ENCODE data around the gene SPRY1. TPM values are rescaled to one million over a fixed set of nuclear protein-coding genes. Genes with fewer than 3 reads are reported as not detected.
A peak's percentile ranks its signal among the peaks of the same experiment; 100 is the strongest.

The SPRY1 gene
- total and polyA plus RNA-seq, 2 of the 8 experiments (the other 6 are each of a cell fraction or from before 2014, with no cell fraction given), result 11.7 to 56.2 TPM

DNA sequence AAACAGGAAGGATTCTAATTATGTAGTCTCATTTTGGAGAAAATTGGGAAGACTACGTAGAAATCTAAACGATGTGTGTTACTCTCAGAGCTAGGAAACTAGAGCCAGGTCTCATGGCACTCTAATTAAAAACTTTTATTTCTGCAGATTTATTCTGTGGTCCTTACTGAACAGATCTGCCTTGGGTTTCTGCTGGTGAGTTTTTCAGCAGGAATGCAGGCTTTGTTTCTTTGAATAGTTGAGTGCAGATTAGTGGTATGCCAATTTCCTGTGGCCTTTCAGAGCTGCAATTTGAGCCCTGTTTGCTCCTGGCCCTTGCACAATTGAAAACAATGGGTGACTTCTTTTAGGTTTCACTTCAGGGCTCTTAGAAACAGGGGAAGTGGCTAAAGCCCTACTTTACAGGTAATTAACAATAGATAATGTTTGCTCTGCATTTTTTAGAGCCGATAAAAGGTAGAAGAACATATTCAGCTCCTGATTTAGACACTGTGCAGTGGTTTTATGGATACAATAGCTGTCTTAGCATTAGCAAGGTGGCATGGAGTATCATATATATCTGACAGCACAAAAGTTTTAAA, 21.8 kb downstream of the SPRY1 start:
- Histone ChIP-seq H2BK12ac (ENCODE audit: low read depth, low read length) (no peak overlapping the region; the same call in 1 of the 2 replicates), H3K27ac (ENCODE audit: low read depth, low read length) (peak overlapping the region; percentile 61; the same call in 1 of the 2 replicates), H2BK15ac (ENCODE audit: low read length) (no peak overlapping the region), H3K79me2 (ENCODE audit: control insufficient read depth in 1 of 2, insufficient read depth in 2 of 2, low read length in 2 of 2) (no peaks in the 10 kb centered on the region), H3K23ac (ENCODE audit: insufficient read length) (no peak overlapping the region), H3K9ac (replicated peaks in 1 of 4; ENCODE audit: extremely low read depth in 1 of 4, low read depth in 3 of 4, low read length in 3 of 4) (no peak overlapping the region), H3K56ac (replicated peaks; ENCODE audit: insufficient read length, low read depth, low read length) (peak overlapping the region; percentile 43), H3K4me3 (ENCODE audit: extremely low read depth in 1 of 4, insufficient read depth in 2 of 4, low read depth in 3 of 4, low read length in 4 of 4) (peak overlapping the region in 1 of 4 experiments; percentile 39; a peak in 1 of 8 replicates), H3K14ac (ENCODE audit: insufficient read length) (no peak overlapping the region), H3K18ac (ENCODE audit: extremely low read depth, low read length) (peak overlapping the region; percentile 62), H4K20me1 (replicated peaks in 1 of 2; ENCODE audit: control insufficient read depth in 1 of 2, insufficient read depth in 2 of 2, low read length in 2 of 2) (no peaks in the 10 kb centered on the region), H3K4me2 (ENCODE audit: insufficient read depth in 1 of 2, low read depth in 2 of 2, low read length in 2 of 2) (peak overlapping the region; percentile 26 to 54), H4K5ac (ENCODE audit: insufficient read length, low read depth, low read length) (peak overlapping the region; percentile 76), H4K8ac (ENCODE audit: extremely low read depth, insufficient read depth, low read length) (no peak overlapping the region), H3K27me3 (replicated peaks in 1 of 4; ENCODE audit: control insufficient read depth in 3 of 4, extremely low read depth in 1 of 4, insufficient read depth in 3 of 4, low read length in 3 of 4) (no peaks in the 10 kb centered on the region), H3K9me3 (ENCODE audit: insufficient read depth in 2 of 2, low read depth in 1 of 2, low read length in 1 of 2) (no peaks in the 10 kb centered on the region), H2BK120ac (replicated peaks; ENCODE audit: low read depth, low read length) (peak overlapping the region; percentile 96), H3K4ac (replicated peaks; ENCODE audit: insufficient read length, low read depth, low read length) (peak overlapping the region; percentile 63), H3K36me3 (ENCODE audit: control insufficient read depth in 2 of 4, insufficient read depth in 4 of 4, low read length in 3 of 4) (no peaks in the 10 kb centered on the region), H2BK5ac (ENCODE audit: low read depth, low read length) (peak overlapping the region; percentile 69; the same call in 1 of the 2 replicates), H3K23me2 (ENCODE audit: low read depth, low read length) (no peaks in the 10 kb centered on the region), H2BK20ac (ENCODE audit: low read length) (peak overlapping the region; percentile 77), H2AK5ac (ENCODE audit: low read depth, low read length) (no peak overlapping the region), H3K4me1 (replicated peaks in 1 of 4; ENCODE audit: control insufficient read depth in 3 of 4, insufficient read depth in 4 of 4, low read length in 3 of 4) (peaks cover 4 to 26% (median 10%) of the 10 kb centered on the region in 4 experiments), H4K91ac (replicated peaks; ENCODE audit: insufficient read length, low read length) (peak overlapping the region; percentile 96), H2AFZ (ENCODE audit: low read length) (no peak overlapping the region), H3K79me1 (ENCODE audit: low read depth, low read length) (no peaks in the 10 kb centered on the region)
- FAIRE-seq, result peak; percentile 100
- CTCF ChIA-PET (ENCODE audit: partially characterized antibody), result interaction anchor here (0.5 to 1.2 kb wide), 2 partner anchors 18 to 77 kb away, joined by 3 read pairs; no protein-coding TSS in a partner anchor
- peak in 1 of 2 experiments; percentile 73 for DNase-seq (ENCODE audit: low read depth in 1 of 2, low spot score in 2 of 2)
- POLR2A ChIA-PET (ENCODE audit: partially characterized antibody), result interaction anchor here (1.0 to 1.5 kb wide), 5 partner anchors 10 to 26 kb away, joined by 3 to 6 read pairs (median 3); partner anchors contain the start of gene SPRY1
- 11% methylated on average over 3 of the region's 3 CpGs; no CpG with 5 or more reads in 1 of the 2 experiments for WGBS, 2 experiments (ENCODE audit: extremely low coverage in 1 of 2, insufficient coverage in 1 of 2, insufficient read length in 1 of 2, insufficient replicate concordance in 2 of 2, low coverage in 1 of 2, low lambda C conversion rate in 2 of 2, missing lambda C conversion rate in 1 of 2)
- TF ChIP-seq POU5F1 (IDR thresholded peaks at IDR 0.05; ENCODE audit: low read depth, low read length), result no peak
- TF ChIP-seq BRCA1 (IDR thresholded peaks at IDR 0.05; ENCODE audit: low read depth, low read length), result no peak
- TF ChIP-seq CREB1 (IDR thresholded peaks at IDR 0.05), result no peak
- TF ChIP-seq EP300 (IDR thresholded peaks at IDR 0.05; ENCODE audit: borderline replicate concordance in 1 of 2, low read depth in 2 of 2, low read length in 2 of 2), result peak in 1 of 2 experiments; percentile 62; a peak in 1 of 3 replicates
- peak; percentile 79 for TF ChIP-seq NANOG (IDR thresholded peaks at IDR 0.05; ENCODE audit: insufficient read depth, low read depth, low read length, poor library complexity, severe bottlenecking)
- no peak for TF ChIP-seq RNF2 (IDR thresholded peaks at IDR 0.05; ENCODE audit: borderline replicate concordance, low read depth, low read length, missing control alignments, poor library complexity, severe bottlenecking)
- peak; percentile 94 for TF ChIP-seq TEAD4 (IDR thresholded peaks at IDR 0.05; ENCODE audit: low read depth, low read length)
